NCI-H69 (cell line): ENCODE results near the gene FAM131A.

Experiments used
- DNase-seq: peaks from one replicate; lab custom pipeline; 2025; lab: John Stamatoyannopoulos, UW

FAM131A gene

DNA sequence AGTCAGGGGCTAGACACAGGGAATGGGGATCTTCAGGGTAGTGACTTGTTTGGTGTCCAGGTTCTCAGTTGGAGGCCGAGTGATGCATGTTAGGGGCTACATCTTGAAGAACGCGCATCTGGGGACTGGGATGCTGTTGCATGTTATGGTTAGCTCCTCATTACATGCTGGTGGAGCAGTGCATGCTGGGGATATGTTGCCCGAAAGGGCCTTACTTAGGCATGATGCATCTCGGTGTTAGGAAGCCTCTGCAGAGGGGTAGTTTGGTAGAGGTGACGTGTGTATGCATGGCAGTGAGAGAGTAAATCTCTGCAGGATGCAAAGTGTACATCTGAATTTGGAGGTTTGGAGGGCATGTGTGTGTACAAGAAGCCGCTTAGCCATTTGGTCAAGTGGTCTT, 20.6 kb upstream of the FAM131A start:
- no peak for DNase-seq

DNA sequence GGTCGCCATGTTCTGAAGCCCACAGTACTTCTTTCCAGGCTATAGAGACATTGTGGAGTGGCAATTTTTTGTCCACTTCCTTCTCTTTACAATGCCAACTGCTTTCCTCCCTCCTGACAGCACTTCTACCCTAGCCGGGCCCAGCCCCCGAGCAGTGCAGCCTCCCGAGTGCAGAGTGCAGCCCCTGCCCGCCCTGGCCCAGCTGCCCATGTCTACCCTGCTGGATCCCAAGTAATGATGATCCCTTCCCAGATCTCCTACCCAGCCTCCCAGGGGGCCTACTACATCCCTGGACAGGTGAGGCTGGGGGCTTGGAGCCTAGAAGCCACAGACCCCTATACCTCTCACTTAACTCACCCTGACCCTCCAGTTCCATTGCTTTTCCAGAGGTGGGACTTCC, 20.2 kb upstream of the FAM131A start:
- no peak for DNase-seq

DNA sequence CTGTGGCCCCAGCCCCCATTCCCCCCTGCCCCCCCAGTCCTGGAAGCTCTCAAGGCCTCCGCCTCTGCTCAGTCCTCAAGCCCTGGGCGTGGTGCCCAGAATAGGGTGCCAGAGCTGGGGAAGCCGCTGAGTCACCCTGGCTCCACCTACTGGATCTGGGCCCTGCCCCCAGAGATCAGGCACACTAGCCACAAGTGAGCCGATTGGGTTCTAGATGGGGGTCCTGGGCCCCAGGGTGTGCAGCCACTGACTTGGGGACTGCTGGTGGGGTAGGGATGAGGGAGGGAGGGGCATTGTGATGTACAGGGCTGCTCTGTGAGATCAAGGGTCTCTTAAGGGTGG, 17.3 kb upstream of the FAM131A start:
- peak; percentile 55 for DNase-seq

DNA sequence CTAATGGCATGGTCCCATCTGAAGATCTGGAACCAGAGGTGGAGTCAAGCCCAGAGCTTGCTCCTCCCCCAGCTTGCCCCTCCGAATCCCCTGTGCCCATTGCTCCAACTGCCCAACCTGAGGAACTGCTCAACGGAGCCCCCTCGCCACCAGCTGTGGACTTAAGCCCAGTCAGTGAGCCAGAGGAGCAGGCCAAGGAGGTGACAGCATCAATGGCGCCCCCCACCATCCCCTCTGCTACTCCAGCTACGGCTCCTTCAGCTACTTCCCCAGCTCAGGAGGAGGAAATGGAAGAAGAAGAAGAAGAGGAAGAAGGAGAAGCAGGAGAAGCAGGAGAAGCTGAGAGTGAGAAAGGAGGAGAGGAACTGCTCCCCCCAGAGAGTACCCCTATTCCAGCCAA, 15.7 kb upstream of the FAM131A start:
- DNase-seq = no peak

DNA sequence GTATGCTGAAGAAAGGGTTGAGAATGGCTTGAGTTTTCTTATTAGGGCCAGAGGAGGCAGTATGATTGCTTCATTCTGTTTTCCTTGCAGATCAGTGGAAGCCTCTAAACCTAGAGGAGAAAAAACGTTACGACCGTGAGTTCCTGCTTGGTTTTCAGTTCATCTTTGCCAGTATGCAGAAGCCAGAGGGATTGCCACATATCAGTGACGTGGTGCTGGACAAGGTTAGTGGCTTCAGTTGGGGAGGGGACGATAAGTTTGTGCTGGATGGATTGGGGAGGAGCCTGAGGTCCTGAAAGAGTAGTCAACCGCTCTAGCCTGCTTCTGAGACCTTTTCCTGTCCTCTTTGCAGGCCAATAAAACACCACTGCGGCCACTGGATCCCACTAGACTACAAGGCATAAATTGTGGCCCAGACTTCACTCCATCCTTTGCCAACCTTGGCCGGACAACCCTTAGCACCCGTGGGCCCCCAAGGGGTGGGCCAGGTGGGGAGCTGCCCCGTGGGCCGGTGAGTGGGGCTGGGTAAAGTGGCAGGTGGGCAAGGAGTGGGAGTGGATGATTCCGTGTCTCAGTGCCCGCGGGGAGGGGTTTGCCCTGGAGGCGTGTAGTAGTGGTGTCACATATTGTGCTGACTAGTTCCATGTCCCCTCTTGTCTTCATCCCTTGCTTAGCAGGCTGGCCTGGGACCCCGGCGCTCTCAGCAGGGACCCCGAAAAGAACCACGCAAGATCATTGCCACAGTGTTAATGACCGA, 14.5 kb upstream of the FAM131A start:
- no peak for DNase-seq

DNA sequence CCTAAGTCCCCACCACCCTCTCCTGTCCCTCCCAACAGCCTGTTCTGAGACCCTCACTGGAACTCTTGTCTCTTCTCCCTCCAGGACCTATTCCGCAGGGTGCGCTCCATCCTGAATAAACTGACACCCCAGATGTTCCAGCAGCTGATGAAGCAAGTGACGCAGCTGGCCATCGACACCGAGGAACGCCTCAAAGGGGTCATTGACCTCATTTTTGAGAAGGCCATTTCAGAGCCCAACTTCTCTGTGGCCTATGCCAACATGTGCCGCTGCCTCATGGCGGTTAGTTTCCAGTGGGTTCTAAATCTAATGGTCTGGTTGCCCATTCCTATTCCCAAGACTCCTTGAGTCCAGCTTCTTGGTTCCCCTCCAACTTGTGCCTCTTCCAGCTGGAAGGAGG, 13.7 kb upstream of the FAM131A start:
- no peak for DNase-seq

DNA sequence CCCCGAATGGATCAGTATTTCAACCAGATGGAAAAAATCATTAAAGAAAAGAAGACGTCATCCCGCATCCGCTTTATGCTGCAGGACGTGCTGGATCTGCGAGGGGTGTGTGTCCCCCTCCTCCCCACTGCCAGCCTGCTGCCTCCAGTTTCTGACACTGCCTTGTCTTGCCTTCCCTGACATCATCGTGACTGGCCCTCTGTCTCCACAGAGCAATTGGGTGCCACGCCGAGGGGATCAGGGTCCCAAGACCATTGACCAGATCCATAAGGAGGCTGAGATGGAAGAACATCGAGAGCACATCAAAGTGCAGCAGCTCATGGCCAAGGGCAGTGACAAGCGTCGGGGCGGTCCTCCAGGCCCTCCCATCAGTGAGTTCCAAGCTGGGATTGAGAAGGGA, 12.1 kb upstream of the FAM131A start:
- DNase-seq = no peak

DNA sequence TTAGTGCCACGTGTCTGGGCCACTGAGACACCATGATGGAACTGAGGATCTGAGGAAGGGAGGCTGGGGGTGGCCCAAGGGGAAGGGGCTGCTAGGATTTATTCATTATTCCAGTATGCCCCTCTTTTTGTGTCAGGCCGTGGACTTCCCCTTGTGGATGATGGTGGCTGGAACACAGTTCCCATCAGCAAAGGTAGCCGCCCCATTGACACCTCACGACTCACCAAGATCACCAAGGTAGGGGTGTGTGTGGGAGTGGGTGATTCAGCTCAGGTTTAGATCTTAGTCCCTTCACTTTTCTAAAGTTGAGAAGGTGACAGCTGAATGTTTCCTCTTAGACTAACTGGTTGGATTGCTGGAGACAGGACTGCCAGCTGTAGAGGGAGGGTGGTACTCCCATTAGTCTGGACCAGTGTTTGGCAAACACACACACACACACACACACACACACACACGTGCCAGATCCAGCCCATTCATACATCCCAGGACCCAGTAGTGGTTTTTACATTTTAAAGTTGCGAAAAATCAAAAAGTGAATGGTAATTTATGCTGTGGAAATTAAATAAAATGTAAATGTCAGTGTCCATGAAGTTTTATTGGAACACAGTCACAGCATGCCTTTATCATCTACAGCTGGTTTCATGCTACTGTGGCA, 11.6 kb upstream of the FAM131A start:
- no peak for DNase-seq

DNA sequence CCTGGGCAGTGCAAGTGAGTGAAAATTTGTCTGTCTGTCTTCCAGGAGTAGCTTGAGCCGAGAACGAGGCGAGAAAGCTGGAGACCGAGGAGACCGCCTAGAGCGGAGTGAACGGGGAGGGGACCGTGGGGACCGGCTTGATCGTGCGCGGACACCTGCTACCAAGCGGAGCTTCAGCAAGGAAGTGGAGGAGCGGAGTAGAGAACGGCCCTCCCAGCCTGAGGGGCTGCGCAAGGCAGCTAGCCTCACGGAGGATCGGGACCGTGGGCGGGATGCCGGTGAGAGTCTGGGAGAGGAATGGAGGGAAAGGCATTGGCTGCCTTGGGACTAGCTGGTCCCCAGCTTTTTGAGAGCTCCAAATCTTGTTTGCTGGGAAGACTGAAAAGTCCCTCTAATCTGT, 10.2 kb upstream of the FAM131A start:
- DNase-seq = no peak

DNA sequence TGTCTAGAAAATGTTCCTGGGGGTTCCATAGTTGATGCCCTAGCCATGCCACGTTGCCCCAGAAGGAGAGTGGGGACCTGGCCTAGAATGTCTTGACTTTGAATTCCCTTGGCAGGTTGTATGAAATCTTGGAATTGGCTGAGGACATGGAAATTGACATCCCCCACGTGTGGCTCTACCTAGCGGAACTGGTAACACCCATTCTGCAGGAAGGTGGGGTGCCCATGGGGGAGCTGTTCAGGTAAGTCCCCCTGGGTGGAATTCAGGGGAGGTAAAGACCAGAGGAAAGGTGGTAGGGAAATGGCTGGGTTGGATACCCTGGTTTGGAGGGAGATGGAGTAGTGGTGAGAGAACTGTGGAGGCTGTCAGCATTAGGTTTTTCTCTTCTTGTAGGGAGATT, 8.9 kb upstream of the FAM131A start:
- no peak for DNase-seq

DNA sequence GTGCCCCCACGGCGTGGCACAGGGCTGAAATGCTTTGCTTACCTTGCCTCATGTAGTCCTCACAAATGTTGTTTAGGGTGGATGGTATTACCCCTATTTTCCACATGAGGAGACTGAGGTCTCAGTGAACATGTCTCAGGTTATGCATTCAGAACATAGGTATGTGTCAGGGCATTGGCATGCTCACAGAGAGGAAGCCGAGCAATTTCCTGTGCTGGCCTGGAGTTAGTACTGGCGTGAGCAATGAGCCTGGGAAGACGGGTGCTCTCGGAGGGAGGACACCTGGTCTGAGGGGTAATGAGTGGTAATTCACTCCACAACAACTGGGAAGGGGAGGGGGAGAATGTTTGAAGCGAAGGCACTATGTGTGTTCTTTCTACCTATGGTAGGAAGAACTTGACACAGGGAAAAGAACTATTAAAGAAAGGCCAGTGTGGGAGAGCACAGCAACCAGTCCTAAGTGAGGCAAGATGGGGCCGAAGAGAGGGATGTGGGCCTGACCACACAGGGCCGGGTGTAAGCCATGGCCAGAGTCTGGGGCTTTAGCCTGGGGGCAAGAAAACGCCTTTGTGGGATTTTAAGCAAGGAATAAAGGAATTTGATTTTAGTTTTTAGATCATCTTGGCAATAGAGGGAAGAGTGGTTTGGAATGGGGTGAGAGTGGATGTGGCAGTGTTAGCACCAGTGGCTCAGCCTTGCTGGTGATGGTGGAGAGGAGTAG, 4.9 kb upstream of the FAM131A start:
- no peak for DNase-seq

DNA sequence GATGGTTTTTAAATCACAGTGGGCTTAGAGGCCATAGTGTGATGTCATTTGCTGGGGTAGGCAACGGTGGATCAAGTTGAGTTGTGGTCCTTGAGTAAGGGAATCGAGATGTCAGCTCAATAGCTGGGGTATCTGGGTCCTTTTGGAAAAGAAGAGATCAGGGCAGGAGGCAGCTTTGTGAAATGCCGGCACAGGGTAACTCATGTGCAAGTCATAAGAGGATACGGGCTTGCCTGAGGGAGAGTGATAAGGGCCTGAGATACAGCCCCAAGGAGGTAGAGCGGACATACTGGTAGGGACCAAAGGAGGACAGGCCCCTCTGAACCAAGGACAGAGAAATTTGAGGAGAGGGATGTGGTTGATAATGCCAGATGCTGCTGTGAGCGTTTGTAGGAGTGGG, 4.2 kb upstream of the FAM131A start:
- no peak for DNase-seq

DNA sequence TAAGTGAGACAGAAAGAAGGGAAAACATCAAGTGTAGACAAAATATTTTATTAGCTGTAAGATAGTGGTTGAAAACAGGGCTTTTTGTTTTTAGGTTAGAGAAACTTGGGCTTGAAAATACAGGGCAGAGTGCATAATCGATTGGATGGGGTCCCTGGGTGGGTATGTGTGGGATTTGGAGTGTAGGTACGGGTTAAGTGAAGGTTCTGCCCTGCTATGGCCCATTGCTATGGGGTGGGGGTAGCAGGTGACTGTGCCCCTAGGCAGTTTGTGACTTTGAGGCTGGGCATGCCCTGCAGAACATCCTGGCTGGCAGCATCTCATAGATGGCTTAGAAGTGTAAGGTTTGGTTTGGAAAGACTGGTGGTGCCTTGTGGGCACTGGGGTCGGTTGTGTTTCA, 3.7 kb upstream of the FAM131A start:
- DNase-seq = no peak

DNA sequence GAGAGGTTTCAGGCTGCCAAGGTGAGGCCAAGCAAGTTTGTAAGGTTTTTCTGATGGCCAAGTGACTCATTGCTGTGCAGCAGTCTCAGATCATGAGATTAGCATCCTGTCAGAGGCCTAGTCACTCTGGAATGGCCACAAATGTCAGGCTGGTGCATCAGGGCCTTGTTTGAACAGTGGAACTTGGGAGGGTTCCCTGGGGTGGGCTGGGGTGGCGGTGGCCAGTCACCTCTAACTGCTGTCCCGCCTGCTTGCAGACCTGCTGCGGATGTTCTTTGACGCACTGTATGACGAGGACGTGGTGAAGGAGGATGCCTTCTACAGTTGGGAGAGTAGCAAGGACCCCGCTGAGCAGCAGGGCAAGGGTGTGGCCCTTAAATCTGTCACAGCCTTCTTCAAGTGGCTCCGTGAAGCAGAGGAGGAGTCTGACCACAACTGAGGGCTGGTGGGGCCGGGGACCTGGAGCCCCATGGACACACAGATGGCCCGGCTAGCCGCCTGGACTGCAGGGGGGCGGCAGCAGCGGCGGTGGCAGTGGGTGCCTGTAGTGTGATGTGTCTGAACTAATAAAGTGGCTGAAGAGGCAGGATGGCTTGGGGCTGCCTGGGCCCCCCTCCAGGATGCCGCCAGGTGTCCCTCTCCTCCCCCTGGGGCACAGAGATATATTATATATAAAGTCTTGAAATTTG, 2.8 kb upstream of the FAM131A start:
- peak; percentile 41 for DNase-seq

DNA sequence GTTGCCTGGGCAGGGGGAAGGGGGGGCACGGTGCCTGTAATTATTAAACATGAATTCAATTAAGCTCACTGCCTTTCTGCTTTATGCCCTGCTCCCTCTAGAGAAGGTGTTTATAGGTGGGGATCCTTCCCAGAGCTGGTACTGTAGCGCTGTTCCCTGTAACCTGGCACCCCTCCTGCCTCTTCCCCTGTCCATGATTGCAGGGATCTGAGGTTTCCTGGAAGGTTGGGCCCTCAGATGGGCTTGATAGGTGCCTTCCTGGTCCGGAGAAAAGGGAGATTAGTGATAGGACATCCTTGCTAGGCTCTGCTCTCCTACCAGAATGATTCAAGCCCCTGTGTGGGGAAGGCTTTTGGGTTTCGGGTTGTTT, 2.1 kb upstream of the FAM131A start:
- peak; percentile 69 for DNase-seq

DNA sequence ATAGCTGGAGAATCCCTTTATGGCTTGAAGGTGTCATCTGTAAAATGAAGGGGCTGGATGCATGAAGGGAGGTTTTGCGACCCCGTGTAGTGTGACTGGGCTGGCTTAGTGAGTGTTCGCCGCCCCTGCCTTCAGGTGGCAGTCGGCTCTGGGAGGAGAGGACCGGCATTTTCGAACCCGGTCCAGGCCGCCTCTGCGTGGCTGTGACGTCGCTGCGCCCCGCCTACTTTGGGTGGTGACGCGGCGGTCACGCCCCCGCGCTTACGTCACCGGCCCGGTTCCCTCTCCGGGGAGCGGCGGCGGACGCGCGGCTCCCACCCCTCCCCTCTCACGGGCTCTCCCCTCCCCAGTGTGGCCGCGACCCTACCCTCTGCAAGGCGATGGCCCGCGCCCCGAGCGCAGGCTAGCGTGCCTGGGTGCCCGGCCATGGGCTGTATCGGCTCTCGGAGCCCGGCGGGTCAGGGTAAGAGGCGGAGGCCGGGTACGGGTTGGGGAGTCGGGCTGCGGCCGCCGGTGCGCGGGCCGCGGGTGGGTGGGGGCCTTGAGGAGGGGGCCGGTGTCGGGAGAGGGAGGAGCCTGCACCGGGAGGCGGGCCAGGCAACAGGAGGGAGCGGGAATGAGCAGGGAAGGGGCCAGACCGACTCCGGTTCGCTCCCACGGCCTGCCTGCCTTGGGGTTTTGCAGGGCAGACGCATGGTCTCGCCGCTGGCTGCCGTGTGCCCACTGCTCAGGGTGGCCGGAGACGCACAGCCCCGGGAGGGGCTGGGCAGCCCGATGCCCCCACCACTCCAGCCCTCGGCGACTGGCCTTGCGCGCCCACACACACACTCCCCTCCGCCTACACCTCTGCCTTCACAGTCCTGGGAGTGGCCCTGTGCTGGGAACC, 1.5 kb upstream of the FAM131A start:
- DNase-seq = peak; percentile 91

DNA sequence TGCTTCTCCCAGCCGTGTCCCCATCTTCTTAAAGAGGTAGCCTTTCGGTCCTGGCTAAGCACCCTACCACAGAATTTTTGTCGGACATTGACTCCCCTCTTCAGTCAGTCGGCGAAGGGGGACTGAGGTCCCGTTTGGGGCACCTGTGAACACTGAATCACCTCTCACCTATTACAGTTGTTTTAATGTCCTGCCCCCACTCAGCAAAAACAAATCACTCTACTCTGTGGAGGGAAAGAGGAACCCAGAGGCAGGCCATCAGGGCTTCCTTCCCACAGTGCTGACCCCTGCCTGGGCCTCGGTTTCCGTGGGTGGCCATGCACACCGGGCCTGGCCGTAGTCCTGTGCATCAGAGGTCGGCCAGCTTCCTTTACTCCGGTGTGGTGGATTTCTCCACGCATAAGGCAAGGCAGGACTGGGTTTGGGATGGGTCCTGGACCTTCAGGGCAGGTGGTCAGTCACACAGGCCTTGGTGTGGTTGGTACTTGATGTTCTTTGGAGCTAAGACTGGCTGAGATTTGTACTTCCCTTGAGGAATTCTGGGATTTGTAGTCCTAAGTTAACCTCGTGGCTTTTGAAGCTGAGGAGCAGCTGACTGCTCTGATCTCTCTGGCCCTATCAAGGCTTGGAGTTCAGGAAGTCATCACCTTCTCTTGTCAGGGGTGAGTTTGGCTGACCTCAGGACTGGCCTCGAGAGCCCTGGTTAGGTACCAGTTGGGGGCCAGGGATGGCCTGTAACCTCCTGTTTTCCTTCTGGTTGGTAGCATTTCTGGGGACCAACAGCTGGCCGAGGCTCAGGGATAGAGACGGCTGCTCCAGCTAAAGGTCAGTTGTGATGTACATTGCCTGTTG, 627 bp upstream of the FAM131A start:
- peak; percentile 65 for DNase-seq

DNA sequence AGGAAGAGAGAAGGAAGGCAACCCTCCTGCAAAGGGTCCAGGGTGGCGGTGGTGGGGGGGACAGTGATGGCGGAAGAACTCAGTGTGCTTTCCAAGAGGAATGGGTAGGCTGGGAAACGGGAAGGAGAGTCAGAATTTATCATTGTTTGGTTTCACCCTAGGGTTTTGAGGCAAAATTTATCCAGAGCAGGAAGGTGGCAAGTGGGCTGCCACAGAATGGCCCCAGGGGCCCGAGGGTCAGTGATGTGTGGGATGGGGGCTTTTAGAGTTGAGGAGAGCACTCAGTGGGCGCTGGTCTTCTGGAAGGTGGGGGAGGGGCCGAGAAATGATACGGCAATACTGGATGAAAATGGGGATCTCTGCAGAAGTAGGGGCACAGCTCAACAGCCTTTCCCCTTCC, 581 bp downstream of the FAM131A start:
- DNase-seq = no peak

DNA sequence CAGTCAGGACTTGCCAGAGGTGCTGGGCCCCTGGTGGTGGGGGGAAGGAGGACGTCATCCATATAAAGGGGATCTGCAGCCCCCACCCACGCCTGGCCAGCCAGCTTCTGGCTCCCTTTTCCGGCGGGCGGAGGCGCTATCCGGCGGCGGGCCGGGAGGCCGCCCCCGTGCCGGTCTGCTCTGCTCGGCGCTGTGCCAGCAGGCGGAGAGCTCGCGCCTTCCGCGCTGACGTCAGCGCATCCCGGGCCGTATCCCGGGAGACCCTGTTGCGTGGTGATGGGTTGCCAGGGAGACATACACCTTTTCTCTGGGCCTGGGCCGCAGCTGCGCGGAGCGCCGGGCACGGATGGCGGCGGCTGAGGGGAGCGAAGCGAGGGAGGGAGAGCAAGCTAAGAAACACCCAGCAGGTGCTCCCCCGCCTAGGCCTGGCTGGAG, 1.1 kb downstream of the FAM131A start:
- DNase-seq = peak; percentile 99

DNA sequence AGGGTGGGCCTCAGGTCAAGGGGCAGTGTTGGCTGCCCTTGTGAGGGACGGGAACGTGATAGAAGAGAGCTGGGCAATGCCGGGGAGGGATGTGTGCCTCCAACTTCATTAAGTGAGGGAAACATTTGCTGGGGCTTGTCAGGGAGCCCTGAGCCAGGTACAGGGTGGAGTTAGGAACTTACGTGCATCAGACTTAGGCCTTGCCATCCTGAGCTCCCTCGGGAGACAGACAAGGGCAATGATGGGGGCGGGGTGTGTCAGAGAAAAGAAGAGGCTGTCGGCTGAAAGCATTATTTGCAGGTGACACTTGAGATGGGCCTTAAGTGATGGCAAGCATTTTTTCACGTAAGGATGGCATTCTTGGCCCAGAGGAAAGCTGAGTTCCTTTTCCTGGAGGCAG, 1.6 kb downstream of the FAM131A start:
- DNase-seq = peak; percentile 81
